ENCODE measurements around the gene ZNF606.
A peak's percentile ranks its signal among the peaks of the same experiment; 100 is the strongest.

ZNF606 gene

DNA sequence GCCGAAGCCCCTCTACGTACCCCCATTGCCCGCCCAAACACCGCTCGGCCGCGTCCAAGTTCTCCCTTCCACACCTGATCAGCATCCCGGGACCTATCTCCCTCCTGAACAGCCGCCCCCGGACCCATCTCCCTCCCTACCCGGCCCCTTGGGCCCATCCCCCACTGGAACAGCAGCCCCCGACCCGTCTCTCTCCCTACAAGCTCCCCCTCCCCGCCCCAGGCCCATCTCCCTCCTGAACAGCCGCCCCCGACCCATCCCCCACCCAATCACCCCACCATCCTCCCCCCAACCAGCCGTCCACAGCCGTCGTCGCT lies 31.8 kb upstream of the ZNF606 start:
- Histone ChIP-seq H3K14ac (ENCODE audit: low read length in 2 of 2) (peak overlapping the region in 1 of 2 experiments; percentile 32), H4K91ac (ENCODE audit: low read length) (no peak overlapping the region), H2BK15ac (ENCODE audit: low read depth, poor library complexity, severe bottlenecking) (no peak overlapping the region), H3K4me3 (ENCODE audit: insufficient read depth in 1 of 2, low read depth in 1 of 2, low read length in 2 of 2) (no peak overlapping the region), H2AK5ac (ENCODE audit: low read length, severe bottlenecking) (no peak overlapping the region), H3K4me2 (ENCODE audit: low read length, poor library complexity, severe bottlenecking) (no peak overlapping the region), H3K27me3 (ENCODE audit: control insufficient read depth in 1 of 2, insufficient read depth in 1 of 2, low read length in 2 of 2) (peaks cover 0 to 3% of the 10 kb centered on the region in 2 experiments), H2BK5ac (ENCODE audit: low read depth, low read length, poor library complexity, severe bottlenecking) (no peak overlapping the region), H3K36me3 (ENCODE audit: control insufficient read depth in 1 of 2, insufficient read depth in 2 of 2, low read depth in 1 of 2, low read length in 2 of 2) (no peaks in the 10 kb centered on the region), H4K8ac (ENCODE audit: low read length) (peak overlapping the region; percentile 4), H3K18ac (ENCODE audit: low read depth in 1 of 2, low read length in 2 of 2) (no peak overlapping the region), H2BK12ac (ENCODE audit: low read length in 2 of 2) (no peak overlapping the region), H3K9ac (ENCODE audit: low read length) (no peak overlapping the region), H3K4me1 (ENCODE audit: control insufficient read depth, insufficient read depth, low read depth, low read length) (peaks cover 2% of the 10 kb centered on the region), H3K9me3 (ENCODE audit: control insufficient read depth, low read length) (peaks cover 20% of the 10 kb centered on the region), H2AFZ (ENCODE audit: low read depth, low read length) (no peak overlapping the region), H3K27ac (ENCODE audit: low read length, poor library complexity, severe bottlenecking) (no peak overlapping the region), H3K4ac (ENCODE audit: low read depth in 1 of 2, low read length in 2 of 2) (no peak overlapping the region), H2BK120ac (ENCODE audit: low read depth, low read length) (no peak overlapping the region), H3K23ac (ENCODE audit: low read length in 2 of 2) (no peak overlapping the region), H3K79me1 (replicated peaks; ENCODE audit: low read length, poor library complexity, severe bottlenecking) (no peaks in the 10 kb centered on the region)
- DNase-seq: no peak
- 5% methylated on average over 20 of the region's 20 CpGs for WGBS

DNA sequence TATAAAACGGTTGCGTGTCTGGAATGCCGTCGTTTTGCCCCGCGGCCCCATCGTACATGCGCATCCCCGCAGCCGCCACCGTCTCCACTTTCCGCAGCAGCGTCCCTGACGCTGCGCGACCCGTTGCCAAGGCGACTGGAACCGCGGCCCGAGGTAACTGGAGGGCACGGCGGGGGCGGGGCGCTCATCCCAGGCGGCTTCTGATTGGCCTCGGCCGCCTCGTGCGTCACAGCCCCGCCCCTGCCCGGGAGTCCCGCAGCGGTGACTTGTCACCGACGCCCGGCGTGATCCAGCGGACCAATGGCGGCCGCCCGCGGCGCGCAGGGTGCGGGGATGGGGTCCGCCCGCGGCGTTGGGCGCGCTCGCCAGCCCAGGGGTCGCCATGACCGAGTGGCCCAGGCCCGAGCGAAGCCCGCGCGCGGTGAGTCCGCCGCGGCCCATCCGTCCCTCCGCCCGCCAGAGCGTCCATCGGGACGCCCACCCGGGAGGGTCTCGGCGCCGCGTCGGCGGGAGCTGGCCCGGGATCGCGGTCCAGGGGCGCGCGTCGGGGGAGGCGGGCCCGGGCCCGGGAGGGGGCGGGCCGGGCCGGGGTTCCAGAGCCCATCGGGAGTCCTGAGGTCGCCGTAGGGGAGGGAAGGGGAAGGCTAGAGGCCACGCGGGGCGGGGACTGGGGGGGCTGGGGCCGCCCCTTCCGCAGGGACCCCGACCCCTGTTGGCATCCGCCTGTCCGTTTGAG lies 31.3 kb upstream of the ZNF606 start, which contains the start of gene ZSCAN1:
ZSCAN1 (plus strand) TSS at position 285 of the 736 bp plus-strand sequence. CDS start 3,812 bp downstream, outside the sequence.
- H3K27ac ChIP-seq (ENCODE audit: low read length, poor library complexity, severe bottlenecking): no peak within 1 kb of the TSS
- H3K4ac ChIP-seq (ENCODE audit: low read depth in 1 of 2, low read length in 2 of 2): no peak within 1 kb of the TSS
- H2AFZ ChIP-seq (ENCODE audit: low read depth, low read length): peak within 1 kb of the TSS; percentile 39
- H3K9me3 ChIP-seq (ENCODE audit: control insufficient read depth, low read length): peaks cover 19% of the 10 kb centered on the region
- H3K18ac ChIP-seq (ENCODE audit: low read depth in 1 of 2, low read length in 2 of 2): peak within 1 kb of the TSS in 1 of 2 experiments; percentile 62
- no peak within 1 kb of the TSS for H3K9ac ChIP-seq (ENCODE audit: low read length)
- H3K14ac ChIP-seq (ENCODE audit: low read length in 2 of 2): peak within 1 kb of the TSS in 1 of 2 experiments; percentile 32
- no peak within 1 kb of the TSS for H2BK5ac ChIP-seq (ENCODE audit: low read depth, low read length, poor library complexity, severe bottlenecking)
- H4K8ac ChIP-seq (ENCODE audit: low read length): peak within 1 kb of the TSS; percentile 69
- H3K4me3 ChIP-seq (ENCODE audit: insufficient read depth in 1 of 2, low read depth in 1 of 2, low read length in 2 of 2): peak within 1 kb of the TSS; percentile 29 to 46
- H2BK12ac ChIP-seq (ENCODE audit: low read length in 2 of 2): no peak within 1 kb of the TSS
- no peak within 1 kb of the TSS for H2AK5ac ChIP-seq (ENCODE audit: low read length, severe bottlenecking)
- H3K4me1 ChIP-seq (ENCODE audit: control insufficient read depth, insufficient read depth, low read depth, low read length): peaks cover 2% of the 10 kb centered on the region
- WGBS: 2% methylated on average over 74 of the region's 101 CpGs
- H4K91ac ChIP-seq (ENCODE audit: low read length): no peak within 1 kb of the TSS
- no peak within 1 kb of the TSS for H3K23ac ChIP-seq (ENCODE audit: low read length in 2 of 2)
- no peak within 1 kb of the TSS for H3K4me2 ChIP-seq (ENCODE audit: low read length, poor library complexity, severe bottlenecking)
- H3K27me3 ChIP-seq (ENCODE audit: control insufficient read depth in 1 of 2, insufficient read depth in 1 of 2, low read length in 2 of 2): peaks cover 0 to 3% of the 10 kb centered on the region in 2 experiments
- peak within 1 kb of the TSS; percentile 38 for H2BK15ac ChIP-seq (ENCODE audit: low read depth, poor library complexity, severe bottlenecking)
- H3K36me3 ChIP-seq (ENCODE audit: control insufficient read depth in 1 of 2, insufficient read depth in 2 of 2, low read depth in 1 of 2, low read length in 2 of 2): no peaks in the 10 kb centered on the region
- H2BK120ac ChIP-seq (ENCODE audit: low read depth, low read length): peak within 1 kb of the TSS; percentile 50
- DNase-seq: peak; percentile 75
- no peaks in the 10 kb centered on the region for H3K79me1 ChIP-seq (replicated peaks; ENCODE audit: low read length, poor library complexity, severe bottlenecking)

DNA sequence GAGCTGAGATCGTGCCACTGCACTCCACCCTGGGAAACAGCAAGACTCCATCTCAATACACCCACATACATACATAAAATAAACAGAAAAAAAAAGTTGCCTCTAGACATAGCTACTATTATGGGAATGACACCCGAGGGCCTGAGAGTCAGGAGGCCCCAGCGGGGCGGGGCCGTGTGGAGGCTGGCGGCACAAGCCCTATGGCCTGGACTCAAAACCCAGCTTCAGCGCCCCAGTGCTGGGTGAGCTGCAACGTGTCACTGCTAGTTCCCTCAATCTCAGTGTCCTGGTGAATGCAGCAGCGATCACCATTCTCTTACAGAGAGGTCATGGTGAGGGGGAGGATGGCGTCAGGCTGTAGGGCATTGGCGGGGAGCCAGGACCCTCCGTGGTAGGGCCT lies 22.0 kb upstream of the ZNF606 start:
- H3K79me1 ChIP-seq (replicated peaks; ENCODE audit: low read length, poor library complexity, severe bottlenecking): no peaks in the 10 kb centered on the region
- no peak overlapping the region for H3K4ac ChIP-seq (ENCODE audit: low read depth in 1 of 2, low read length in 2 of 2)
- H3K9me3 ChIP-seq (ENCODE audit: control insufficient read depth, low read length): peaks cover 18% of the 10 kb centered on the region
- no peak overlapping the region for H3K4me2 ChIP-seq (ENCODE audit: low read length, poor library complexity, severe bottlenecking)
- DNase-seq: no peak
- H3K9ac ChIP-seq (ENCODE audit: low read length): no peak overlapping the region
- H3K4me3 ChIP-seq (ENCODE audit: insufficient read depth in 1 of 2, low read depth in 1 of 2, low read length in 2 of 2): no peak overlapping the region
- H3K23ac ChIP-seq (ENCODE audit: low read length in 2 of 2): no peak overlapping the region
- no peak overlapping the region for H2AK5ac ChIP-seq (ENCODE audit: low read length, severe bottlenecking)
- no peak overlapping the region for H2BK120ac ChIP-seq (ENCODE audit: low read depth, low read length)
- no peak overlapping the region for H4K91ac ChIP-seq (ENCODE audit: low read length)
- H3K27ac ChIP-seq (ENCODE audit: low read length, poor library complexity, severe bottlenecking): no peak overlapping the region
- H2BK12ac ChIP-seq (ENCODE audit: low read length in 2 of 2): no peak overlapping the region
- H2BK15ac ChIP-seq (ENCODE audit: low read depth, poor library complexity, severe bottlenecking): no peak overlapping the region
- no peaks in the 10 kb centered on the region for H3K4me1 ChIP-seq (ENCODE audit: control insufficient read depth, insufficient read depth, low read depth, low read length)
- no peak overlapping the region for H3K14ac ChIP-seq (ENCODE audit: low read length in 2 of 2)
- WGBS: 83% methylated on average over 12 of the region's 12 CpGs
- H3K27me3 ChIP-seq (ENCODE audit: control insufficient read depth in 1 of 2, insufficient read depth in 1 of 2, low read length in 2 of 2): no peaks in the 10 kb centered on the region
- no peak overlapping the region for H3K18ac ChIP-seq (ENCODE audit: low read depth in 1 of 2, low read length in 2 of 2)
- no peak overlapping the region for H2AFZ ChIP-seq (ENCODE audit: low read depth, low read length)
- no peak overlapping the region for H2BK5ac ChIP-seq (ENCODE audit: low read depth, low read length, poor library complexity, severe bottlenecking)
- H4K8ac ChIP-seq (ENCODE audit: low read length): no peak overlapping the region
- no peaks in the 10 kb centered on the region for H3K36me3 ChIP-seq (ENCODE audit: control insufficient read depth in 1 of 2, insufficient read depth in 2 of 2, low read depth in 1 of 2, low read length in 2 of 2)

DNA sequence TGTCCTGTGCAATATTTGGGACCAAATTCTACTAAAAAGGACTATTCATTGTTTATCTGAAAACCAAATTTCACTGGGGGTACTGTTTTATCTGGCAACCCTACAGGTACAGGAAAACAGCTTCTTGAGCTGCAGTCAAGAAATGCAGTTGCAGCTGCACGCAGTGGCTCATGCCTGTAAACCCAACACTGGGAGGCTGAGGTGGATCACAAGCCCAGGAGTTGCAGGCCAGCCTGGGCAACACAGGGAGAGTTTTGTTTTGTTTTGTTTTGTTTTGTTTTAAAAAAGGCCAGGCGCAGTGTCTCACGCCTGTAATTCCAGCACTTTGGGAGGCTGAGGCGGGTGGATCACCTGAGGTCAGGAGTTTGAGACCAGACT lies 19.7 kb upstream of the ZNF606 start:
- Histone ChIP-seq H3K4me3 (ENCODE audit: insufficient read depth in 1 of 2, low read depth in 1 of 2, low read length in 2 of 2) (no peak overlapping the region), H2BK15ac (ENCODE audit: low read depth, poor library complexity, severe bottlenecking) (no peak overlapping the region), H3K9me3 (ENCODE audit: control insufficient read depth, low read length) (peaks cover 15% of the 10 kb centered on the region), H4K8ac (ENCODE audit: low read length) (no peak overlapping the region), H3K79me1 (replicated peaks; ENCODE audit: low read length, poor library complexity, severe bottlenecking) (no peaks in the 10 kb centered on the region), H2AFZ (ENCODE audit: low read depth, low read length) (no peak overlapping the region), H3K27ac (ENCODE audit: low read length, poor library complexity, severe bottlenecking) (no peak overlapping the region), H2AK5ac (ENCODE audit: low read length, severe bottlenecking) (no peak overlapping the region), H3K4ac (ENCODE audit: low read depth in 1 of 2, low read length in 2 of 2) (no peak overlapping the region), H2BK5ac (ENCODE audit: low read depth, low read length, poor library complexity, severe bottlenecking) (no peak overlapping the region), H3K36me3 (ENCODE audit: control insufficient read depth in 1 of 2, insufficient read depth in 2 of 2, low read depth in 1 of 2, low read length in 2 of 2) (no peaks in the 10 kb centered on the region), H3K4me2 (ENCODE audit: low read length, poor library complexity, severe bottlenecking) (no peak overlapping the region), H3K9ac (ENCODE audit: low read length) (no peak overlapping the region), H3K18ac (ENCODE audit: low read depth in 1 of 2, low read length in 2 of 2) (no peak overlapping the region), H2BK12ac (ENCODE audit: low read length in 2 of 2) (no peak overlapping the region), H3K14ac (ENCODE audit: low read length in 2 of 2) (no peak overlapping the region), H2BK120ac (ENCODE audit: low read depth, low read length) (no peak overlapping the region), H4K91ac (ENCODE audit: low read length) (no peak overlapping the region), H3K4me1 (ENCODE audit: control insufficient read depth, insufficient read depth, low read depth, low read length) (no peaks in the 10 kb centered on the region), H3K23ac (ENCODE audit: low read length in 2 of 2) (no peak overlapping the region), H3K27me3 (ENCODE audit: control insufficient read depth in 1 of 2, insufficient read depth in 1 of 2, low read length in 2 of 2) (no peaks in the 10 kb centered on the region)
- 82% methylated on average over 4 of the region's 4 CpGs for WGBS
- no peak for DNase-seq

All from mesenchymal stem cell (in vitro differentiated cells and primary cell).